GM13977 (cell line): ENCODE results near the gene VWCE.

Source experiments
- DNase-seq: peaks from one replicate; pipeline ENCODE4 v3.0.0; 2012; ENCODE audit warnings: low spot score
- CTCF ChIP-seq: IDR thresholded peaks from 2 replicates; pipeline ENCODE4 v1.5.1; 2012; ENCODE audit warnings: mild to moderate bottlenecking, control low read depth; ENCODE audit not compliant: insufficient read depth; ENCODE audit errors: extremely low read depth, missing control alignments
- in situ Hi-C: fragments of 300-500 bp; cut with MboI; formaldehyde crosslinking; loops from one replicate; pipeline ENCODE4 v1.12.0; 2022; ENCODE audit warnings: low sequenced_read_pairs, low pct_unique_long_range_greater_than_20kb, mixed read lengths, inconsistent platforms; ENCODE audit not compliant: unreplicated experiment

The VWCE gene

DNA sequence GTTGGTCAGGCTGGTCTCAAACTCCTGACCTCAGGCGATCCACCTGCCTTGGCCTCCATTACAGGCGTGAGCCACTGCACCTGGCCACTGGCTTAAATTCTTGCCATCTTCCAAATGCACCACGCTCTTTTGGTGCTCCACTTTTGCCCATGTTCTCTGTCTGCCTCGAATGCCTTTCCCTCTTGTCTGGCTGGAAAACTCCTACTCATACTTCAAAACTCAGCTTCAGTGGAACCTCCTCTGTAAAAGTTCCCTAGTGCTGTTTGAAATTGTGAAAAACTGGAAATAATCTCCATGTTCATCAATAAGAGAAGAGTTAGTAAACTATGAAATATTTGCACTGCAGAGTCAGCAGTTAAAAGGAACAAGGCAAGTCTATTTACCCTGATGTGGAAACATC is 11.5 kb downstream of the VWCE start:
- in situ Hi-C loops = no loop called here
- TF ChIP-seq CTCF = no peak
- no peak for DNase-seq

DNA sequence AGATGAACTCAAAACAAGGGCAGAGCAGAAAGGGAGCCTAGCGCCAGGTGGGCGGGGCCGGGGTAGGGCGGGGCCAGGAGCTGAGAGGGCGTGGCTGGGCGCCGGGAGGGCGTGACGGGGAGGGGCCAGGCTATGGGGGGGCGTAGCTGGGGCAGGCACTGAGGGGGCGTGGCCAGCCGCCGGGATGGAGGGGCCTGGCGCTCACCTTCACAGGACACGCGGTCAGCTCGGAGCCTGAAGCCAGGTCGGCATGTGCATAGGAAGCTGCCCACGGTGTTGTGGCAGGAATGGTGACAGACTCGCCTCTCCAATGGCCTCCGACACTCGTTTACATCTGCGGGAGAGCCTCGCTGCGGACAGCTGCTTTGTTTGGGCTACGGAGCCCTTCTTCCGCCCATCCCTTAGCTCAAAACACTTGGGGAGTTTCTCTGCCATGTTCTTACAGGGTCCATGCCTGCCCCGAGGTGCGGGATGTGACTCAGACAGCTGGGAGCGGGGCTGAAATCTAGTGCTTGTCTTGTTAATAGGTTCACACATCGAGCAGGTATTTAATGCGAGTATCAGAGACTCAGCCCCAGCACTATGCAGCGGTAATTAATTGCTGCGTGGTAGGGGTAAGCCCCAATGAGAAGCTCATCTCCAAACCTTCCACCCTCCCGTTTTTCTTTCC is 13.4 kb downstream of the VWCE start:
- DNase-seq = peak; percentile 52
- in situ Hi-C loops = no loop called here
- no peak for TF ChIP-seq CTCF

GRCh38 chr11:61280883-61281580 is 14.1 kb downstream of the VWCE start:
- TF ChIP-seq CTCF = no peak
- in situ Hi-C loops = no loop called here
- DNase-seq = no peak

DNA sequence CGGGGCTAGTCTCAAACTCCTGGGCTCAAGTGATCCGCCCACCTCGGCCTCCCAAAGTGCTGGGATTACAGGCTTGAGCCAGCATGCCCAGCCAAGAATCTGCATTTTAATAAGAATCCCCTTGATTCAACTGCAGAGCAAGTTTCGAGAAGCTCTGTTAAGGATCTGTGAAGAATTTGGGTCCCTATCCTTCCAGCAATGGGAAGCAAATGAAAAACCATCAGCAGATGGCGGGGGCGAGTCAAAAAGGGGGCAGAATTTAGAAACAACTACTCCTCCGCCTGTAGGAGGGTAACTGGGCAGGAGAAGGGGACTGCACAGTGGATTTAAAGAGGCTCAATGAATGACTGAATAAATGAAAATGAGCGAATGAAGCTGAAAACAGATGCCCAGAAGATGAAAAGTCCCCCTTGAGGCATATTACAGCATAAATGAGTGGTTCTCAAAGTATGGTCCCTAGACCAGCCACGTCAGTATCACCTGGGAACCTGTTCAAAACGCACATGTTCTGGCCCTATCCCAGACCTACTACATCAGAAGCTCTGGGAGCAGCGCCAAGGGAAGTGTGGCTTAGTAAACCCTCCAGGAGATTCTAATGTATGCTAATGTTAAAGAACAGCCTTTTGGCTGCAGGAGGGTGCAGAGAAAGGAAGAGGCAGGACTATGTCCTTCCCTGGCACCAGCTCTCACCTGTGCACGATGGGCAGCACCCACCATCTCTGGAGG is 15.0 kb downstream of the VWCE start:
- no peak for DNase-seq
- in situ Hi-C loops = no loop called here
- no peak for TF ChIP-seq CTCF

- no peak for TF ChIP-seq CTCF
- DNase-seq = no peak
- in situ Hi-C loops = no loop called here
Measured at GRCh38 chr11:61278001-61278470, 17.1 kb downstream of the VWCE start.

GRCh38 chr11:61277186-61278000 is 17.7 kb downstream of the VWCE start:
- in situ Hi-C loops = no loop called here
- DNase-seq = no peak
- TF ChIP-seq CTCF = no peak
